ENCODE data around the gene AIF1L. TPM values are rescaled to one million over a fixed set of nuclear protein-coding genes. Genes with fewer than 3 reads are reported as not detected.

The AIF1L gene
- total RNA-seq, 1 donor from 2014 or later, result 23.7 TPM

DNA sequence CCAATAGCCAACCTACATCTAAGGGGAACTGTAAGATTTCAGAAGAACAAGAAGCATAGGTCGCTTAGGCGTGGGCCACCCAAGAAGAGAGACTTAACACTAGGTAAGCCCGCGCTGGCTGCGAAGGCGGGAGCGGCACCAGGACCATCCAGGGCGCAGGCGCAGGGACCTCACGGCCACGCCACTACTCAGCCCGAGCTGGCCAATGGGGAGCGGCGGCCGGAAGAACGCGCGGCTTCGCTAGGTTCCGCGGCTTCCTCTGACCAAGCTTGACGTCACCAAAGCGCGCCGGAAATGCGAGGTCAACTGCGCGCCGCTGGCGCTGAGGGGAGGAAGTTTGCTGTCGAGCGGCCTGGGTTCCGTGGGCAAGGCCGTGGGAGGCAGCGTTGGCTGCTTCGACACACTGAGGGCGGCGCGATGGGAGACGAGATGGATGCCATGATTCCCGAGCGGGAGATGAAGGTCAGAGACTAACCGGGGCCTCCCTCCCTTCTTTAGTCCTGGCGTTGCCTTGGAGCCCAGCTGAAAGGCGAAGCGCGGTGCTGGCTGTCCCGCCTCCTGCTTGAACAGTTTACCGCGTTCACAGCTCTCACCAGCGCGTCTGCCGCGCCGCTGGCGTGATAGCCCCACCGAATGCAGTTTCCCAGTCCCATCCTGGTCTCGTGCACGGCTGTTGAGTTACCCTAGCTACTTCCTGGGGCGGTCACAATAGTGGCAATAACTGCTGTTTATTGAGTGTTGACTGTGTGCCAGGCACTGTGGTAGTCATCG lies 29.1 kb downstream of the AIF1L start, which contains the start of gene NUP214:
NUP214 (plus strand) TSS at position 299 of the 771 bp plus-strand sequence; CDS start at position 418, 119 bp downstream.
- no peaks in the 10 kb centered on the region for H3K9me3 ChIP-seq (ENCODE audit: insufficient read depth, low read depth, low read length)
- H4K20me1 ChIP-seq (ENCODE audit: insufficient read depth, low read length), result peaks cover 6% of the 10 kb centered on the region
- peaks cover 19% of the 10 kb centered on the region for H3K36me3 ChIP-seq (ENCODE audit: insufficient read depth, low read length)
- Mint-ChIP-seq H3K4me1 (ENCODE audit: low read depth, unreplicated experiment) (peaks cover 4% of the 10 kb centered on the region), H3K27ac (ENCODE audit: unreplicated experiment) (peak within 1 kb of the TSS; percentile 89), H3K27me3 (ENCODE audit: low read depth, unreplicated experiment) (no peaks in the 10 kb centered on the region), H3K36me3 (ENCODE audit: low read depth, unreplicated experiment) (no peaks in the 10 kb centered on the region), H3K9me3 (ENCODE audit: unreplicated experiment) (peaks cover 2% of the 10 kb centered on the region), H3K4me3 (ENCODE audit: unreplicated experiment) (peak within 1 kb of the TSS; percentile 98)
- peak within 1 kb of the TSS; percentile 88 for H2AFZ ChIP-seq (ENCODE audit: low read depth, low read length)
- H3K79me2 ChIP-seq (ENCODE audit: insufficient read depth, low read length), result peaks cover 32% of the 10 kb centered on the region
- no peak for TF ChIP-seq EZH2 (IDR thresholded peaks at IDR 0.05; ENCODE audit: insufficient read depth, low read length)
- TF ChIP-seq, protein P1, sequence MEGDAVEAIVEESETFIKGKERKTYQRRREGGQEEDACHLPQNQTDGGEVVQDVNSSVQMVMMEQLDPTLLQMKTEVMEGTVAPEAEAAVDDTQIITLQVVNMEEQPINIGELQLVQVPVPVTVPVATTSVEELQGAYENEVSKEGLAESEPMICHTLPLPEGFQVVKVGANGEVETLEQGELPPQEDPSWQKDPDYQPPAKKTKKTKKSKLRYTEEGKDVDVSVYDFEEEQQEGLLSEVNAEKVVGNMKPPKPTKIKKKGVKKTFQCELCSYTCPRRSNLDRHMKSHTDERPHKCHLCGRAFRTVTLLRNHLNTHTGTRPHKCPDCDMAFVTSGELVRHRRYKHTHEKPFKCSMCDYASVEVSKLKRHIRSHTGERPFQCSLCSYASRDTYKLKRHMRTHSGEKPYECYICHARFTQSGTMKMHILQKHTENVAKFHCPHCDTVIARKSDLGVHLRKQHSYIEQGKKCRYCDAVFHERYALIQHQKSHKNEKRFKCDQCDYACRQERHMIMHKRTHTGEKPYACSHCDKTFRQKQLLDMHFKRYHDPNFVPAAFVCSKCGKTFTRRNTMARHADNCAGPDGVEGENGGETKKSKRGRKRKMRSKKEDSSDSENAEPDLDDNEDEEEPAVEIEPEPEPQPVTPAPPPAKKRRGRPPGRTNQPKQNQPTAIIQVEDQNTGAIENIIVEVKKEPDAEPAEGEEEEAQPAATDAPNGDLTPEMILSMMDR (IDR thresholded peaks at IDR 0.05; ENCODE audit: insufficient read depth, low read depth, low read length), result no peak
- peak within 1 kb of the TSS; percentile 84 for H3K4me3 ChIP-seq (ENCODE audit: insufficient read depth, low read depth, low read length)
- DNase-seq (ENCODE audit: low read depth) (peak; percentile 92), FAIRE-seq (no peak)
- H3K4me2 ChIP-seq (ENCODE audit: low read length), result peak within 1 kb of the TSS; percentile 85
- H3K27me3 ChIP-seq (ENCODE audit: insufficient read depth, low read length), result no peaks in the 10 kb centered on the region
- H3K27ac ChIP-seq (ENCODE audit: low read depth, low read length), result peak within 1 kb of the TSS; percentile 72
- H3K4me1 ChIP-seq (ENCODE audit: insufficient read depth, low read length), result peaks cover 11% of the 10 kb centered on the region
- peak within 1 kb of the TSS; percentile 91 for H3K9ac ChIP-seq (ENCODE audit: low read length)

DNA sequence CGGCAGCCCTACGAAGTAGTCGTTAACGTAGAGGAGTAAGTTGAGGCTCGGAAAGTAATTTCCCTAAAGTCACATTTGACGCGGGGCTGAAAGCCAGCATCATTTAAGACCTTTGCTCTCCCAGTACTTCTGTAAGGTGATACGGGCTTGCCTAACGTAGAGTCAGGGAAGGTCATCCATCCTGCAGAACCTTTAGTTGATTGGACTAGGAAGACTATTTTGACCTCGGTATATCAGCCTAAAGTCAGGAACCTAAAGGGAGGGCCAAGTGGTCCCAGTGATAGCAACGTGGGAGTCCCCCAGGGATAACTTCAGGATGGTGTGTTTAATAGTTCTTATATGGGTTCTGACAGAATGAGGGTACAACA lies 29.7 kb downstream of the AIF1L start:
- Histone ChIP-seq H3K4me1 (ENCODE audit: insufficient read depth, low read length) (peaks cover 11% of the 10 kb centered on the region), H3K27ac (ENCODE audit: low read depth, low read length) (peak overlapping the region; percentile 72), H3K9me3 (ENCODE audit: insufficient read depth, low read depth, low read length) (no peaks in the 10 kb centered on the region), H4K20me1 (ENCODE audit: insufficient read depth, low read length) (peaks cover 7% of the 10 kb centered on the region), H3K36me3 (ENCODE audit: insufficient read depth, low read length) (peaks cover 24% of the 10 kb centered on the region), H2AFZ (ENCODE audit: low read depth, low read length) (peak overlapping the region; percentile 88), H3K9ac (ENCODE audit: low read length) (peak overlapping the region; percentile 91), H3K4me2 (ENCODE audit: low read length) (peak overlapping the region; percentile 85), H3K4me3 (ENCODE audit: insufficient read depth, low read depth, low read length) (peak overlapping the region; percentile 84), H3K27me3 (ENCODE audit: insufficient read depth, low read length) (no peaks in the 10 kb centered on the region), H3K79me2 (ENCODE audit: insufficient read depth, low read length) (peaks cover 32% of the 10 kb centered on the region)
- TF ChIP-seq EZH2 (IDR thresholded peaks at IDR 0.05; ENCODE audit: insufficient read depth, low read length), result no peak
- TF ChIP-seq, protein P1 (IDR thresholded peaks at IDR 0.05; ENCODE audit: insufficient read depth, low read depth, low read length), result no peak
- Mint-ChIP-seq H3K36me3 (ENCODE audit: low read depth, unreplicated experiment) (no peaks in the 10 kb centered on the region), H3K4me1 (ENCODE audit: low read depth, unreplicated experiment) (peaks cover 4% of the 10 kb centered on the region), H3K27ac (ENCODE audit: unreplicated experiment) (peak overlapping the region; percentile 89), H3K4me3 (ENCODE audit: unreplicated experiment) (peak overlapping the region; percentile 98), H3K27me3 (ENCODE audit: low read depth, unreplicated experiment) (no peaks in the 10 kb centered on the region), H3K9me3 (ENCODE audit: unreplicated experiment) (peaks cover 2% of the 10 kb centered on the region)
- DNase-seq (ENCODE audit: low read depth), result no peak
- no peak for FAIRE-seq

- no peak for DNase-seq (ENCODE audit: low read depth)
Observed at GRCh38 chr9:131129183-131129582, 32.9 kb downstream of the AIF1L start.

More at GRCh38 chr9:131129183-131129582, 32.9 kb downstream of the AIF1L start:
- peaks cover 36% of the 10 kb centered on the region for H3K79me2 ChIP-seq (ENCODE audit: insufficient read depth, low read length)
- TF ChIP-seq, protein P1 (IDR thresholded peaks at IDR 0.05; ENCODE audit: insufficient read depth, low read depth, low read length), result no peak
- TF ChIP-seq EZH2 (IDR thresholded peaks at IDR 0.05; ENCODE audit: insufficient read depth, low read length), result no peak
- H3K9me3 Mint-ChIP-seq (ENCODE audit: unreplicated experiment), result no peaks in the 10 kb centered on the region
- peaks cover 4% of the 10 kb centered on the region for H3K4me1 Mint-ChIP-seq (ENCODE audit: low read depth, unreplicated experiment)
- H3K4me3 ChIP-seq (ENCODE audit: insufficient read depth, low read depth, low read length), result no peak overlapping the region
- H2AFZ ChIP-seq (ENCODE audit: low read depth, low read length), result no peak overlapping the region
- no peaks in the 10 kb centered on the region for H3K9me3 ChIP-seq (ENCODE audit: insufficient read depth, low read depth, low read length)
- H3K27me3 ChIP-seq (ENCODE audit: insufficient read depth, low read length), result no peaks in the 10 kb centered on the region
- no peak overlapping the region for H3K4me3 Mint-ChIP-seq (ENCODE audit: unreplicated experiment)
- peaks cover 3% of the 10 kb centered on the region for H3K36me3 Mint-ChIP-seq (ENCODE audit: low read depth, unreplicated experiment)
- H3K27ac ChIP-seq (ENCODE audit: low read depth, low read length), result no peak overlapping the region
- H3K27ac Mint-ChIP-seq (ENCODE audit: unreplicated experiment), result no peak overlapping the region
- no peak for FAIRE-seq
- peaks cover 36% of the 10 kb centered on the region for H3K36me3 ChIP-seq (ENCODE audit: insufficient read depth, low read length)
- no peak overlapping the region for H3K9ac ChIP-seq (ENCODE audit: low read length)
- peaks cover 11% of the 10 kb centered on the region for H3K4me1 ChIP-seq (ENCODE audit: insufficient read depth, low read length)
- H3K4me2 ChIP-seq (ENCODE audit: low read length), result no peak overlapping the region
- peaks cover 11% of the 10 kb centered on the region for H4K20me1 ChIP-seq (ENCODE audit: insufficient read depth, low read length)
- H3K27me3 Mint-ChIP-seq (ENCODE audit: low read depth, unreplicated experiment), result no peaks in the 10 kb centered on the region

All from astrocyte (in vitro differentiated cells and primary cell).